Activated CD8-positive, alpha-beta memory T cell treated with anti-CD3 and anti-CD28 coated beads, Interleukin-2, amount 50 U/mL, for 24 hours (primary cell): ENCODE results near the gene ABLIM2.
A peak's percentile ranks its signal among the peaks of the same experiment; 100 is the strongest.

ENCODE experiments used
- DNase-seq: peaks from one replicate; pipeline ENCODE4 v3.0.0-alpha.2; 2020; ENCODE audit errors: extremely low read depth

Gene ABLIM2

DNA sequence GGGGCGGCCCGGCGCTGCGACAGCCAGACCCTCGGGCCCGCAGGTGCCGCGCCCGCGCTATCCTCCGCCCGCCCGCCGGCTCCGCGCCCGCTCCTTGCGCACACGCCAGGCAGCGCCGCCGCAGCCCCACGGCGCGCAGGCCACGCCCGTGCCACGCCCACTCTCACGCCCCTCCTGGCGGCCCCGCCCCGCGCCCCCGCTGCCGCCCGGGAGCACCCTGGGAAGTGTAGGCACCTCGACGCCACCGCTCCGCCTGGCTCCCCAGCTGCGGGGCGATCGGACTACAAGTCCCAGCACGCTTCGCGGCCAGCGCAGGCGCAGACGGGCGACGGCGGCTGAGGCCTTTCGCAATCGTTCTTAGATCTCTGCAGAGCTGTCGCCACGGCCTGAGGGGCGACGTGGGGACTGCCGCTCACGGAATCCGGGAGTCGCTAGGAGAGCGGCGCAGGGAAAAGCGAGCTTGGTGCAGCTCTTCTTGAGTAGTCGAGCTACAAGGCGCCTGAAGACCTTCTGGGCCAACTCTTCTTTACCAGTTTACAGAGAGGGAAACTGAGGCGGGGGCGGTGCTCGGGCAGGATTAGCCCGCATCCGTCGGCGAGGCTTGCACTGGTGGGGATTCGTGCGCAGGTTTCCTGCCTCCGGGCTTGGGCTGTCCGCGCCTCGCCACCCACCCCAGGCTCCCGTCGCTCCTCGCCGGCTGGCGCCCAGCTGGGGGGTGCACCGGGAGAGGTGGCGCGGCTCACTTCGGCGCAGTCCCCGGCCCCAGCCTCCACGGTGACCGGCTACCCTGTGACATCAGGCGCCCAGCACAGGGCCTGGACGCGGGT lies at the start of gene ABLIM2:
ABLIM2 (minus strand) TSS at position 104 of the 827 bp plus-strand sequence. CDS start 124 bp downstream, outside the sequence.
- peak; percentile 95 for DNase-seq

DNA sequence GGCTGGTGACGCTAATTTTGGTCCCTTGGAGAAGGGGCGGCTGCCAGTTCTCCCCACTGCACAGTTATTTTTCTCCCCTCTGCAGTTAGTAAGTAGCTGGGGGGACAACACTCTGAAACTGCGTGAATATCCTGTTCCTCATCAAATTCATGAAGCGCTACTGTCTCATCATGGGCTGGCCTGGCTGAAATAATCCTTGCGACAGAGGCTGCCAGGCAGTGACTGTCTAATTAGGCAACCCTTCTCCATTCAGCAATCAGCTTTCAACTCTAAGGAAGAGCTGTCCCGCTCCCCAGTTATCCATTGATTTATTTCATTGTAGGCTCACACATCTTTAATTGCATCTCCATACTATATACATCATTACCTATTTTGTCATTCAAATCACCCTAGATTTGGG lies 48.7 kb upstream of the ABLIM2 start:
- DNase-seq: no peak

GRCh38 chr4:8205749-8206611 lies 47.4 kb upstream of the ABLIM2 start:
- DNase-seq: no peak

DNA sequence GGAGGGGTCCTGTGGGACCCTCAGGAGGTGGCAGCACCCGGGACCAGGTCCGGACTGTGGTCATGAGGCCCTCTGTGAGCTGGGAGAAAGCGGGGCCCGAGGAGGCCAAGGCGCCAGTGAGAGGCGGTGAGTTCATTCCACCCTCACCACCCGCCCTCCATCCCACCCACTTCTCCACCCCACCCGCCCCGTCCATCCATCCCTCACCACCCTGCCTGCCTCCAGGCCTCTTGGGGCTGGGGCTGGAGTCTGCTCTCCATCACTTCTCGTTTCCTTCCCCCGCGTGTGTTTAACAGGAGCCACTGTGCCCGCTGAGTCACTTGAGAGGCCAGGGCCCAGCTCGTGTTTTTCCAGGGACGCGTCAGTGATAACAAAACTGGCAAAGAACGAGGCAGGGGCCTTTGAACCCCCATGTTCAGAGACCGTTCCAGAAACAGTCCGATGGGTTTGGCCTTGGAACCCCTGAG lies 46.7 kb upstream of the ABLIM2 start:
- DNase-seq: no peak

- no peak for DNase-seq
Observed at GRCh38 chr4:8204576-8205227, 46.1 kb upstream of the ABLIM2 start.

GRCh38 chr4:8203817-8204216 lies 45.2 kb upstream of the ABLIM2 start:
- DNase-seq: no peak

DNA sequence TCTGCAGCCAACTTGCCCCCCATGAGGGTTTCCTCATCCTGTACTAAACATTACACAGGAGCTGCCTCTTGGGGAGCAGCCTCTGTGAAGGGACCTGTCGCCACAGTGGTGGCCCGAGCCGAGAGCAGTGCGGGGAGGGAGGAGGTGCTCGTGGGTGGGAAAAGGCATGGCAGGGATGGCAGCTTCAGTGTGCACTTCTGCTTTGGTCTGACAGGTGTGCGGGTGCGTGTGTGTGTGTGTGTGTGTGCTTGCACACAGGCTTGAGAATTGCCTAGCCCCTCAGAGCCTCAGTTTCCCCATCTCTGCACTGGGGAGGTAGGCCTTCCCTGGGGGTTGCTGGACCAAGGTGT lies 44.4 kb upstream of the ABLIM2 start:
- no peak for DNase-seq

GRCh38 chr4:8202108-8203051 lies 43.8 kb upstream of the ABLIM2 start:
- no peak for DNase-seq

DNA sequence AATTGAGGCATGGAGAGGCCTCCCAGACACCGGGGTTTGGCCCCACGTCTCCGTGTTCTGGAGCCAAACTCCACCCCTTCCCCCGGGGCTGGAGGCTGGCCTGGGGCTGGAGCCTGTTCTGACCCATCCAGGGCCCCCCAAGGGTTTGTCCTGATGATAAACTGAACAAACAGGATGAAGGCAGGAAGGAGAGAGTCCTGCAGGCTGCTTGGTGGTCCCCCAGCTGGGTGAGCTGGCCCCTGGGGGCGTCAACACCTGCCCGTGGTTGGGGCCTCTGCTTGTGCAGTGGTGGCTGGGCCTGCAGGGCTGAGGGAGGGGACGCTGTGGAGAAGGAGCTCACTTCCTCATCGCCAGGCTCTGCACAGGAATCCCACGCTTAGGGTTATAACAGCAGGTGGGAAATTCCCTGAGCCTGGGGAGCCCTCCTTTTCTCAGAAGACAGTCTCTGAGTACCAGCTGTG lies 42.7 kb upstream of the ABLIM2 start:
- DNase-seq: no peak

DNA sequence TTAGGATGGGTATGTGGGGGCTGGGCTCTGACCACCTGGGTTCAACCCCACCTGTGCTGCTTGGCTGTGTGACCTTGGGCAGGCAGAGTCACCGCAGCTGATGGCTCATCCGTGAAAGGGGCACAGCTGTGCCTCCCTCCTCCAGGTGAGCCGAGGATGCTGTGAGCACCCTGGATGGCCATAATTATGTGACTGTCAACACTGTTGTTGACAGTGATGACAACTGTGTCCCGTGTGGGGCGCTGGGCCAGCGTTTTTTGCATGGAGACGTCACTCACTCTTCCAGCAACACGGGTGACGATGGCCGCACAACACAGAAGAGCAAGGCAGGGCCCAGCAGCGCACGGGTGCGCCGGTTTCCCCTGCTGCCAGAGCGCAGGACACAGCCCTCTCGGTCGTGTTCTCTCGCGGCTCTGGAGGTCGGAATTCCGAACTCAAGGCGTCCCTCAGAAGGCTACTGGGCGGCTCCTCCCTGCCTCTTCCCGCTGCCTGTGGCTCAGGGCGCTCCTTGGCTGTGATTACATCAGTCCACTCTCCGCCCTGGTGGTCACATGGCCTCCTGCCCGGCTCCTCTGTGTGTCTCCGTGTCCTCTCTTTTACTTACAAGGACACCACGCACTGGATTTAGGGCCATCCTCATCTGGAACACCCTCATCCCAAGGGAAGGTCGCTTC lies 41.8 kb upstream of the ABLIM2 start:
- DNase-seq: no peak

- no peak for DNase-seq
Observed at GRCh38 chr4:8199594-8200301, 41.1 kb upstream of the ABLIM2 start.

DNA sequence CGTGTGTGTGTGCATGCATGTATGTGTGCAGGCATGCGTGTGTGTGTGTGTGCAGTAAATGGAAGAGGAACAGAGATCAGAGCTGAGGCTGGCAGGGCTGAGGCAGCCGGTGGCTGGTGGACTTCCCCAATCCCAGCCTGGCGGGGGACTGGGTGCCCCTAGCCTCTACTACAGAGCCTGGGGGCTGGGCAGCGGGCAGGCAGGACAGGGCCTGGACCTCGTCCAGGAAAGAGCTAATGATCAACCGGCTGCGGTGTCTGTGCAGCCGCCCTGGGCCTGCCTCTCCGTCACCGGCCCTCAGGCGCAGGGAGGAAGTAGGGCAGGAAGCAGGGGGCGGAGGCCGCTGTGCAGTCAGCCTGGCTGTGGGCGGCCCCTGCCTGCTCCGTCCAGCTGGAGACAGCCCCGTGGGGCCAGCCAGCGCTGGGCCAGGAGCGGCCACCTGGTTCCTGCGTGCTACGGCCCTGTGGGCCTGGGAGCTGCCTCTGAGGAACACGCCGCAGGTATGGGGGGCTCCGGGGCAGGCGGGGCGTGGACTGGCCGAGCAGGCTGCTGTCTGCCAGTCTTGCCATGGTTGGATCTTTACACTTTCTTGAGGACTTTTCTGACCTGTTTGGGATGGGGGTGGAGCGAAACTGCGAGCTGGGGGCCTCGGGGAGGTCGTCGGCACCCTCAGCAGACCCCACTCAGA lies 40.4 kb upstream of the ABLIM2 start, which contains the start of gene SH3TC1:
SH3TC1 (plus strand) TSS at position 385 of the 688 bp plus-strand sequence. CDS start 5,905 bp downstream, outside the sequence.
- DNase-seq: no peak

GRCh38 chr4:8198206-8198905 lies 39.7 kb upstream of the ABLIM2 start:
- no peak for DNase-seq

DNA sequence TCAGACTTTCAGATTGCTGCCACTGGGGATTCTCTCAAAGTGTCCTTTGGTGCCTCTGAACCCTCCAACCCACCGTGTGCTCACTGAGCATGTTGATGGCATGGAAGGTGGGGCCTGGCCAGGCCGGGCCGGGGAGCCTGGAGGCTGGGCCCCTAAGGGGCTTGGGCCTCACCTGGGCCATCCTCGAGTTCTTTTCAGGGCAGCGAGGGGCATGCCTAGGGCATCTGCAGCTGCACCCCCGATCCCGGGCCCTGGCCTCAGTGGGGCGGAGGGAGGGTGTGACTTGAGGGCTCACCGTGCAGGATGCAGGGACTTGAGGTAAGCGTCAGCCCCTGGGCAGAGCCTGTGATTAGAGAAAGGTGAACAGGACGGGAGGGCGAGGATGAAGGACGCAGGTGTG lies 38.9 kb upstream of the ABLIM2 start:
- DNase-seq: no peak

GRCh38 chr4:8195841-8196458 lies 37.3 kb upstream of the ABLIM2 start:
- no peak for DNase-seq

DNA sequence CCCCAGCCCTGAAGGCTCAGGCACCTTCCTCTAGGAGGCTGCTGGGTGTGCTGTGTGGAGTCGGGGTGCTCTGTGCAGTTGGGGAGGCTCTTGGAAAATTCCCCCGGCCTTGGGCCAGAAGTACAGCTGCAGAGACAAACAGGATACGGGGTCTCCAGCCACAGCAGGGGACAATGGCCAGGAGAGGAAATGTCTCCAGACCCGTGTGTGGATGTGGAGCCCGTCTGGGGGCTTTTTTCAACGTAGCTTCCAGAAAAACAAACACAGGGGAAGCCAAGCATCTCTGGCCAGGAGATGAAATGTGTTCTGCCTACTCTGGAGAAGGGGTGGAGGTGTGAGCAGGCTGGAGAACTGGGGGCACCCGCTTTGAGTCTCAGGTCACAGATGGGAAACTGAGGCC lies 36.8 kb upstream of the ABLIM2 start:
- DNase-seq: no peak

DNA sequence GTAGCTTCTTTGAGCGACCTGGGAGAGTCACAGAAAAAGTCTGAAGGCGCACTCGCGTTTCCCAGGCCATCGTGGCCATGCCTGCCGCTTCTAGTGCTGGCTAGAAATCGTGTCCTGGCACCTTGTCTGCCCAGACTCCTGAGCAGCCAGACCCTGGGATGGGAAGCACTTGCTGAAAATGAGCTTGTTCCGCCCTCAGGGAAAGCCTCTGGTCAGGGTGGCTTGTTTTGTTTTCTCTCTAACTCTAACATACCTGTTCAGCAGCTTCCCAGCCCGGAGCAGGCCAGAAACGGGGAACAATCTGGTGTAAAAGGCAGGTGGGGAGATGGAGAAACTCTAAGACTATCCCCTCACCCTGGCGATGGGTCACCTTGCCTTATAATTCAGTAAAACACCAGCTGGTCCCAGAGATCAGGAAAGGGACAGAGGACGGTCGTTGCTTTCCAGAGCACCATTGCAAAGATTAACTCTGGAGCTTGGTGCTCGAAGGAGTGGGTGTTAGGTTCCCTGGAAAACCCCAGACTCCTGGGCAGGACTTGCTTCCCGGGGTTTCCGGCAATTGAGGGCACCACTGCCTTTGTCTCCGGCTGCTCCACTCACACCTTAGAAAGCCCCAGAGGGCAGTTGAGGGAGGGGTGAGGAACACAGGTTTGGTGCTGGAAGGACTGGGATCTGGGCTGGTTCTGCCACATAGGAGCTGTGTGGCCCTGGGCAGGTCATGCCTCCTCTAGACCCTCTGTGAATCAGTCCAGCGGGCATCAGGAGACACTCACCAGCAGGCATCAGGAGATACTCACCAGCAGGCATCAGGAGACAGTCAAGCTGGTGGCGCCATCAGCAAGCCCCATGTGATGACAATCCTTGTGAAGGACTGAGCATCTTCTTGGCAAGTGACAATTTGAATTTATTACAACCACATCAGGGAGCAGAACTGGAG lies 36.0 kb upstream of the ABLIM2 start:
- no peak for DNase-seq
